NCI-H2227 treated with DMSO at 0.1 percent for 48 hours (cell line): ENCODE results near the gene TLR5.
A peak's percentile ranks its signal among the peaks of the same experiment; 100 is the strongest.

Experiments used
- DNase-seq: peaks from one replicate; lab custom pipeline; 2025; lab: John Stamatoyannopoulos, UW

Gene TLR5

GRCh38 chr1:223147409-223147808 lies 4.4 kb upstream of the TLR5 start:
- DNase-seq, result no peak

DNA sequence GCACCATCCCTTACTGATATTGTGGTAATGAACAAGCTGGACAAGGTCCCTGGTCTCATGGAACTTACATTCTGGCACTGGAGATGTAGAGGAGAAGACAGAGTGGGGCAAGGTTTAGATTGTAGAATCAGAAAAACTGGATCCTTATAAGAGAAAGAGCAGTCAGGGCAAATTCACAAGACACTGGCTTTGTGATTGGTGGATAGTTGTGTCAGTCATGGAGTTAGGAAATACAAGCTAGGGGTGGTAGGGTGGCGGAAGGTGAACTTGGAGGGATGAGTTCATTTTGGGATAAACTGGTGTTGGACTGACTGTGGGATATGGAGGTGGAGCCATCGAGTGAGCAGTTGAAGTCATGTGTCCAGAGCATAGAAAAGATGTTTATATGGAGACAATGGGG lies 3.7 kb upstream of the TLR5 start:
- no peak for DNase-seq

DNA sequence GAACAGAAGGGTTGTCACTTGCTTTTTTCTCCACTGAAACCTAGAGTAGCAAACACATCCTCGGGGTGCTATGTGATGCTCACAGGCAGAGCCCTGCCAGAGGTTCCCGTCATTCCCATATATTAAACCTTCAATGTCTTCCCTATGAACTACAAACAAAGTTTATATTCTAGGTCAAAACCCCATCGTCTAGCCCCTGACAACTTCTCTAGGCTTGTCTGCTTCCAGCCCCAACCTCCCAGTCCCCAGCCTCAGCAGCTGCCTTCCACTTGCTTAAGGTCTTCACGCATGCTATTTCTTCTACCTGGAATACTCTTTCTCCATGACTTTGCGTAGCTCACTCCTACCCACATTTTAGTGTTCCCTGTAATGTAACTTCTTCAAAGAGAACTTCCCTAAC lies 1.9 kb upstream of the TLR5 start:
- DNase-seq, result no peak

- no peak for DNase-seq
These were observed 1.4 kb upstream of the TLR5 start for GRCh38 chr1:223144431-223144830.

- DNase-seq, result peak; percentile 80
These were observed 645 bp upstream of the TLR5 start for GRCh38 chr1:223143537-223144248.

- DNase-seq, result no peak
These were observed 779 bp downstream of the TLR5 start for GRCh38 chr1:223142269-223142668.

DNA sequence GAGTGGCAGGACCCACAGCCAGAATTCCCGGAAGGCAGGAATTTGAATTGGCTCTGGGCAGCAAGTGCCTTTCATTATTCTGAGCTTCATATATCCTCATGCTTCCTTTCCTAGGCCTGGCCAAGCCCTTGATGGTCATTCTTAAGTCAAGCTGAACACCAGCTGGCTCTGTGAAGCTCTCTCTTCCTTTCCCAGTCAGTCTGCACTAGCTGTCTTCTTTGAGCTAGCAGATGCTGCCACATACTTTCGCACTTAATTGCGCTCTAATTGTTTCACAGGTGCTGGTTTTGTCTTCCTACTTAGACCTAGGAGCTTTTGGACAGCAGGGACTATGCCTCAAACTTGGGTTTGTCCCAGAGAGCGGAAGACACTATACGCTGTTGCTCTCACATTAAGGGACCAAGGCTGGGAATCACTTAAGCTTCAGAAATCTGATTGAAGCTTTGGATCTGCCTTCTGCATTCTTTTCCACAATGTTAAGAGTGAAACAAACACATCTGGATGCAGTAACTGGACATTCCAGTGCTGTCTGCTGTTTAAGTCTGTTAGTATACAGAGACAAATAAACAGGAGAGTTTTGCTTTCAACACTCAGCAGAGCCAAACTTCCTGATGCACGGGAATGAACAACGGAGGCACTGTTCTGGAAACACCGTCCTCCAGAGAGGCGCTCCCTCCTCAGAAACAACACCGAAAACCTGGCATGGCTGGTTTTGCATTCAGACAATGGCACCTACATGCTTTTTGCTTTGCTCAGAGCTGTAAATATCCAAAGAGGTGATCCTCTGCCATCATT lies 2.2 kb downstream of the TLR5 start:
- DNase-seq, result no peak

DNA sequence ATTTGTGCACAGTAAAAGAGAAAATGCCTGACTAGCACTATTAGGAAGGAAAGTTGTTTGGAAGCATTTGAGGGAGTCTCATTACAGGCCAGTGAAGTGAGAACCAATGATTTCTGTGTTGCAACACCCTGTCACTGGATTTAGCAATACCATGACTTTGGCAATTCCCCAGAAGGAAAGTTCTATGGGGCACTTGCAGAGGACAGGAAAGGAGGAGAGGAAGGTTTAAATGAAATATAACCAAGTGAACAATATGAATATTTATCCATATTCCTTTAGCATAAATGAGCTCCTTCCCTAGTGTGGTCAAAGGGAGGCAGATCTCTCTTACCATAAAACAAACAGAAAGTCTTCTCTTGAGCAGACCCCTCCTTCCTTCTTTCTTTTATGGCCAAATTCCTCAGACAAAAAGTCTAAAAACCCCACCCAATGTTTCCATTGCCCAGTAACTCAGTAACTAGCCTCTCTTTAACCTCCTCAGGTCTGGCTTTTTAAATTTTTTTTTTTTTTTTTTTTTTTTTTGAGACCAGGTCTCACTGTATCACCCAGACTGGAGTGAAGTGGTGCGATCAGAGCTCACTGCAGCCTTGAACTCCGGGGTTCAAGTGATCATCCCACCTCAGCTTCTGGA lies 5.5 kb downstream of the TLR5 start:
- DNase-seq, result no peak

- DNase-seq, result no peak
These were observed 7.0 kb downstream of the TLR5 start for GRCh38 chr1:223136086-223136485.

DNA sequence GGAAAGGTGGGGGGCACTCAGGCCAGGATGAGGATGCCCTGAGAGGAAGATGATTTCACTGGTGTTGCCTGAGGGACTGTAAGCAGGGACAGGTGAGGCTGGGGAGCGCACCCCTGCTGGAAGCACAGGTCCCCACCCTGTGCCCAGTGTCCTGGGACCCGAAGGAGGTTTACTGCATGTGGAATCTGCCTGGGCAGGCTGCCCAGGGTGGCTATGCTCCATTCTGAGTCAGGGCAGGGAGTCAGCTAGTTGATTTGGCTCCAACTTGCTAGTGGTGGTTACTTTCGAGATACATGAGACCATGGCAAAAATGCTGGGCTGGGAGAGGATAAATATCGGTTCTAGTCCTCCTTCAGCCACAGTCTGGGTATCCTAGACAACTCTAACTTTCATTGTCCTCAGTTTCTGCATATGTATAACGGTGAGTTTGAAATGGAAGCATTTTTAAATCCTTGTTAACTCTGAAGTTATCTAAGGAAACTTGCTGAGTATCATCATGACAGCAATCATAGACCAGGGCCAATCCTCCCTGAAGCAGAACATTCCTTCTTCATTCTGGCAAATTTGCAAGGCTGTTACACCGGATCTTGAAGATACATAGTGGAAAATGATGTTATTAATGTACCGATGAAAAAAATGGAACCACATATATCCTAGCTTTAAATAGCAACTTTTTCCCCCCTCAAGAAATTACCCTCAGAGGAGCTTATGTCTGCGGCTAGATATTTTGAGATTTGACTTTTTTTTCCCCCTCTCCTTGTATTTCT lies 7.7 kb downstream of the TLR5 start:
- no peak for DNase-seq

DNA sequence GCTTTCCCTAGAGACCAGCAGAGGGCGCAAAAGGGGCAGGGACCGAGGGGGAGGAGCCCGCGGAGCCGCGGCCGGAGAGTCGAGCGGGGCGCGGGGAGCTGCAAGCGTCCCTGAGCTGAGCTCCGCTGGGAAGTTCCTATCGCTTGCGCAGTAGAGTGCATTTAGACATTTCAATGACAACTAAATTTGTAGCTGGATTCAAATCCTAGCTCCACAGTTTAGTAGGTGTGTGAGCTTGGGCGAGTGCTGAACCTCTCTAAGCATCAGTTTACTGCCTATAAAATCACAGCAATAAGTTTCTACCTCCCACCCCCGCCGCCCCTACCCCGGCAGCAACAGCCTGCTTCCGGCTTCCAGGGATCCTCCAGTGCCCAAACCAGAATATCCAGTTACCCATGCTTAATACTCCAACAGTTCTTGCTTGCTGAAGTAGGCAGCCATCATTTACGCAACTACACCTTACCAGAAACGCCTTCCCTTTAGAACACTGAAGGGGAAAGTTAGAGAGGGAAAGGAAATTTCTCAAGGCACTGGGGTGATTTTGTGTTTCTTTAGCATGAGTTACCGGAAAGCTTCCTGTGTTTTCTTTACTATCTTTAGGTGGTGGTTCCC lies 9.1 kb downstream of the TLR5 start:
- peak; percentile 85 for DNase-seq

GRCh38 chr1:223133306-223133823 lies 9.7 kb downstream of the TLR5 start:
- DNase-seq, result no peak

GRCh38 chr1:223129229-223129901 lies 13.7 kb downstream of the TLR5 start:
- no peak for DNase-seq

- no peak for DNase-seq
These were observed 16.3 kb downstream of the TLR5 start for GRCh38 chr1:223126741-223127140.

- no peak for DNase-seq
These were observed 17.3 kb downstream of the TLR5 start for GRCh38 chr1:223125766-223126165.

GRCh38 chr1:223123011-223123610 lies 19.9 kb downstream of the TLR5 start:
- no peak for DNase-seq

DNA sequence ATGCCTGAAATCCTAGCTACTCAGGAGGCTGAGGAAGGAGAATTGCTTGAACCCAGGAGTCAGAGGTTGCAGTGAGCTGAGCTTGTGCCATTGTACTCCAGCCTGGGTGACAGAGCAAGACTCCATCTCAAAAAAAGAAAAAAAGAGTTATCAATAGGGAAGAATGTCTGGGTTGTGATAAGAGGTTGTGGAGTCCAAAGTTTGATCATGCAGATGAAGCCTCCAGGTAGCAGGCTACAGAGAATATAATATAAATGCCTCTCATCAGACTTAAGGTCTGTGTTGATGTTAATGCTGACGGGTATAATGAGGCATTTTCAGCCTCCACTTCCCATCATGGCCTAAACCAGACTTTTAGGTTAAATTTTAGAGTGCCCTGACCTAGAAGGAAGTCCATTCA lies 24.6 kb downstream of the TLR5 start:
- no peak for DNase-seq

DNA sequence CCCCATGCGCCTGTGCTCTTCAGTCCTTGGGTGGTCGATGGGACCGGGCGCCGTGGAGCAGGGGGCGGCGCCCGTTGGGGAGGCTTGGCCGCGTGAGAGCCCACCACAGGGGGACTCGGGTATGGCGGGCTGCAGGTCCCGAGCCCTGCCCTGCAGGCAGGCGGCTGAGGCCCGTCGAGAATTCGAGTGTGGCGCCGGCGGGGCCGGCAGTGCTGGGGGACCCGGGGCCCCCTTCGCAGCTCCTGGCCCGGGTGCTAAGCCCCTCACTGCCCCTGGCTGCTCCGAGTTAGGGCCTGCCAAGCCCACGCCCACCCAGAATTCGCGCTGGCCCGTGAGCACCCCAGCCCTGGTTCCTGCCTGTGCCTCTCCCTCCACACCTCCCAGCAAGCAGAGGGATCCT lies 26.1 kb downstream of the TLR5 start:
- no peak for DNase-seq

- no peak for DNase-seq
These were observed 28.2 kb downstream of the TLR5 start for GRCh38 chr1:223114871-223115270.

GRCh38 chr1:223110952-223111351 lies 32.1 kb downstream of the TLR5 start:
- DNase-seq, result no peak

DNA sequence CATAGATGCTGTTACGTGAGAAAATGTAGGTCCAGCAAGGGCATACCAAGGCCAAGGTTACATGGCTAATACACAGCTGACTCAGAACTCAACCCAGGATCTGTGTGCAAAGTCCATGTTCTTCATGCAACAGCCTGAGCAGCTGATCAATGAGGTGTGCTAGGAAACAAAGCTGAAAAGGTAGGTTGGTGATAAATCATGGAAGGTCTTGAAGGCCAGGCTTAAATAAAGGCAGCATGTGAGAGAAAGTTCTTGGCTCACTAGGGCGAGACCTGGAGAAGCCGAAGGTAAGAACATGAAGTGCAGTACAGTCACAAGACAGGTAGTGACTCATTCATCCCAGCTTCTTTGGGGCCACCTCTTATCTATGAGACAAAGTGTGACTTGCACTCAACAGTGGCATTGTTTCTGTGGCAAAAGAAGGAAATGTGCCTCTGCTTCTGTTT lies 33.4 kb downstream of the TLR5 start:
- DNase-seq, result no peak
